ENCODE measurements around the gene SNCA. TPM values are rescaled to one million over a fixed set of nuclear protein-coding genes. Genes with fewer than 3 reads are reported as not detected.
A peak's percentile ranks its signal among the peaks of the same experiment; 100 is the strongest.

The SNCA gene
- total RNA-seq, 1 donor from 2014 or later: 3.1 TPM

DNA sequence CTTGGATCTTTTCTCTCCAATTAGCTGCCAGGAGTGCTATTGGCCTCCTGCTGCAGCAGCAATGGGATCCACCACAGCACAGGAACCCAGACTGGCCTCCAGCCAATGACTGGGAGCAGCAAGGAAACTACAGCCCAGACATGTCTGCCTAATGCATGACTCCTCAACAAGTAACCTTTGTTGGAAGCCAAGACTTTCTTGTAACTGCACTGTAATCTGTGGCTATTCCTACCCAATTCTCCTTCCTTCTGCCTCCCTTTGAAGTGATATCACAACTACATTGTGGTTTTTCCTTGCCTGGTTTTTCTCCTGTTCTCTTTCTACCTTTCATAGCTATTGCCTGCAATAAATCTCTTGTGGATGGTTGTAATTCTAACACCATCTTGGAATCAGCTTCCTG lies 39.8 kb downstream of the SNCA start:
- TF ChIP-seq, protein P1, sequence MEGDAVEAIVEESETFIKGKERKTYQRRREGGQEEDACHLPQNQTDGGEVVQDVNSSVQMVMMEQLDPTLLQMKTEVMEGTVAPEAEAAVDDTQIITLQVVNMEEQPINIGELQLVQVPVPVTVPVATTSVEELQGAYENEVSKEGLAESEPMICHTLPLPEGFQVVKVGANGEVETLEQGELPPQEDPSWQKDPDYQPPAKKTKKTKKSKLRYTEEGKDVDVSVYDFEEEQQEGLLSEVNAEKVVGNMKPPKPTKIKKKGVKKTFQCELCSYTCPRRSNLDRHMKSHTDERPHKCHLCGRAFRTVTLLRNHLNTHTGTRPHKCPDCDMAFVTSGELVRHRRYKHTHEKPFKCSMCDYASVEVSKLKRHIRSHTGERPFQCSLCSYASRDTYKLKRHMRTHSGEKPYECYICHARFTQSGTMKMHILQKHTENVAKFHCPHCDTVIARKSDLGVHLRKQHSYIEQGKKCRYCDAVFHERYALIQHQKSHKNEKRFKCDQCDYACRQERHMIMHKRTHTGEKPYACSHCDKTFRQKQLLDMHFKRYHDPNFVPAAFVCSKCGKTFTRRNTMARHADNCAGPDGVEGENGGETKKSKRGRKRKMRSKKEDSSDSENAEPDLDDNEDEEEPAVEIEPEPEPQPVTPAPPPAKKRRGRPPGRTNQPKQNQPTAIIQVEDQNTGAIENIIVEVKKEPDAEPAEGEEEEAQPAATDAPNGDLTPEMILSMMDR (IDR thresholded peaks at IDR 0.05): no peak
- peaks cover 5% of the 10 kb centered on the region for H3K4me1 Mint-ChIP-seq (ENCODE audit: low read depth)
- no peak for DNase-seq (ENCODE audit: low spot score)
- no peaks in the 10 kb centered on the region for H3K27me3 Mint-ChIP-seq (ENCODE audit: low read depth)
- no peak overlapping the region for H3K27ac Mint-ChIP-seq (ENCODE audit: unreplicated experiment)
- no peaks in the 10 kb centered on the region for H3K9me3 Mint-ChIP-seq (ENCODE audit: low read depth)
- no peaks in the 10 kb centered on the region for H3K36me3 Mint-ChIP-seq (ENCODE audit: low read depth)
- H3K4me3 Mint-ChIP-seq (ENCODE audit: unreplicated experiment): no peak overlapping the region

DNA sequence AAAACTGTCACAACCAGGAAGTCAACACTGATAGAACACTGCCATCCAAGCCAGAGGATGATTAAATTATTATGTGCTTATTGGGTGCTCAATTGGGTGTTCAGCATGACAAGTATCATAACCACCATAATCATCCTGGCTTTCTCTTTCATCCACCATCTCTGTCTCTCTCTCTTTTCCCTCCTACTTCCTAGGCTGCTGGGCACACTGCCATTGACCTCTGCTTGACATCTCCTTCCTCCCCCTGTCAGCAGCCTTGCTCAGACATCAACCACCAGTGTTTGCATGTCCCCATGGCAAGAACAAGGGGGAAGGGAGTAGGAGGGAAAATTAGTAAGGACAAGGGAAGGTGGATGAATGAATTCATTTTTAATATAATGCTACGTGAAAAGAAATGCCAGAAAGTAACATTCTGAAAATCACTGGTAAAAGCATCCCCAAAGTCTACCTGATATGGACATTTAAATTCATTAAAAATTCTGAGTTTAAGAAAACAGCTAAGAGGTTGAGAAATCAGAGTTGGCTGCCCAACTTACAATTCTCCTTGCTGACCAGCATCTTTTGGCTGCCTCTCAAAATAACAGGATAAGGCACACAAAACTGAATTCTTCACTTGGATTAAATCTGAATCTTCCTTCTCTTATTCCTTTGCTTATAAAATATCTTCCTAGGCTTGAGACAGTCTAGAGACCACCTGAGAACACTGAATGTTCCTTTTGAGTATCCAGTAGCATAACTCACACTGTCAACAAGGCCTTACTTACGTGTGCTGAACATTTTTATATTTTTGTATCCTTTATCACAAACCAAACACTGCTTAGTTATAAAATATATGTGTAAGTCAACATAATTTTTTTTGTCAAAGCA lies 48.5 kb downstream of the SNCA start:
- TF ChIP-seq, protein P1 (IDR thresholded peaks at IDR 0.05): no peak
- peak overlapping the region; percentile 17 for H3K27ac Mint-ChIP-seq (ENCODE audit: unreplicated experiment)
- no peaks in the 10 kb centered on the region for H3K9me3 Mint-ChIP-seq (ENCODE audit: low read depth)
- H3K27me3 Mint-ChIP-seq (ENCODE audit: low read depth): no peaks in the 10 kb centered on the region
- DNase-seq (ENCODE audit: low spot score): no peak
- no peaks in the 10 kb centered on the region for H3K36me3 Mint-ChIP-seq (ENCODE audit: low read depth)
- no peak overlapping the region for H3K4me3 Mint-ChIP-seq (ENCODE audit: unreplicated experiment)
- peaks cover 20% of the 10 kb centered on the region for H3K4me1 Mint-ChIP-seq (ENCODE audit: low read depth)

DNA sequence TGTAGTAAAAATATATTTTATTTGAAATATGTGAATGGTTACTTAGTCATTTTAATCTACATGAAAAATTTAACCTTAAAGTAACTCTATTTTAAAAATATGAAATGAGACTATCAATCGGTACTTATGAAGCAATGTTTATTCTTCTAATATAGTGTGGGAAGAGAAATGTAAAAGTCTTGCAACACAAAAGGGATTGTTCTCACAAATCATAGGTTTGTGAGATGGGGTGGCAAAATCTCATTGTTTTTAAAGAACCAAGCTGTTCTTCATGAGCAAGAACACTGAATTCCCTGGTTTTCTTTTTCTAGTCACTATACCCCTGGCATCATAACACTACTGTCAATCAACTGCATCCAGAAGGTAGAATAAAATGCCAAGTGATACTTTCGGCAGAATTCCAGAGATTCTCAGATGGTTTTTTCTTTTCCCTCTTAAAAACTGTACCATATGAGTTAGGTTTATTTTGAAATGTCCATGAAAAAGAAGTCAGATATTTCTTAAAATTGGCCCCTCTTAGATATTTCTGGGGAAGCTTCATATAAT lies 52.2 kb downstream of the SNCA start:
- Mint-ChIP-seq H3K36me3 (ENCODE audit: low read depth) (no peaks in the 10 kb centered on the region), H3K27ac (ENCODE audit: unreplicated experiment) (no peak overlapping the region), H3K4me1 (ENCODE audit: low read depth) (peaks cover 20% of the 10 kb centered on the region), H3K4me3 (ENCODE audit: unreplicated experiment) (no peak overlapping the region), H3K27me3 (ENCODE audit: low read depth) (no peaks in the 10 kb centered on the region), H3K9me3 (ENCODE audit: low read depth) (peaks cover 3% of the 10 kb centered on the region)
- DNase-seq (ENCODE audit: low spot score): no peak
- TF ChIP-seq, protein P1 (IDR thresholded peaks at IDR 0.05): no peak

DNA sequence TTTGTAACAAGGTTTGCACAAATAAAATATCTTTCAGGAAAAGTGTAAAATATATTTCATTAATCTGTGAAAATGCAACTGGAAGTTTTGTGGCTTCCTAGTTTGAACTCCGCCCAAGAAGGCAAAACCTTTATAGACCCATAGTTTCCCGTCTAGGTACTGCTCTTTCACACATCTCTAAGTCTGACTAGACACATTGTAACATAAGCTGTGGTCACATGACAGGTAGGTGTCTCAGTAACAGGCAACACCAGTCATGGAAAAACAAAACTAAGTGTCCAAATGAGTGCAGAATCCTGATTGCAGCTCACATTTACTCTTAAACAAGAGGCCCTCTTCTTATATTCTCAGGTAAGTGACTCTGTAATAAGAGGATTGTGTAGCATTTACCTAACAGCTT lies 55.6 kb downstream of the SNCA start:
- H3K4me3 Mint-ChIP-seq (ENCODE audit: unreplicated experiment): no peak overlapping the region
- TF ChIP-seq, protein P1 (IDR thresholded peaks at IDR 0.05): no peak
- H3K27ac Mint-ChIP-seq (ENCODE audit: unreplicated experiment): no peak overlapping the region
- DNase-seq (ENCODE audit: low spot score): no peak
- no peaks in the 10 kb centered on the region for H3K27me3 Mint-ChIP-seq (ENCODE audit: low read depth)
- H3K9me3 Mint-ChIP-seq (ENCODE audit: low read depth): peaks cover 32% of the 10 kb centered on the region
- peaks cover 9% of the 10 kb centered on the region for H3K36me3 Mint-ChIP-seq (ENCODE audit: low read depth)
- peaks cover 7% of the 10 kb centered on the region for H3K4me1 Mint-ChIP-seq (ENCODE audit: low read depth)

DNA sequence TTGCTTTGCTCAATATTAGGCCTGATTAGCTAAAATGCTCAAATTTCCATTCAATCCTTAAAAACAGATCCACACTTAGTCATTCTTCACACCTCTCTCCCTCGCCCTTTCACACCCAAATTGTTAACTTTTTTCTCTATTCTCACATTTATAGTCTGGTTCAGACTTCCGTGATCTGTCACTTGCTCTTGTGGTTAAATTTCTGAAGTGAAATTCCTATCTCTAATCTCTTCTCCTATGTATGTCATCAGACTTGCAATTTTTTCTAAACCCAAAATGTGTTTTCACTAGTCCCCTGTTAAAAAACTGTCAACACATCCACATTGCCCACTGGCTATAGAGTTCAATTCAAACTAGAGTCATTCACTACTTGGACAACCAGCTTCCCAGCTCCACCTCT lies 63.2 kb downstream of the SNCA start:
- H3K4me3 Mint-ChIP-seq (ENCODE audit: unreplicated experiment): no peak overlapping the region
- no peak overlapping the region for H3K27ac Mint-ChIP-seq (ENCODE audit: unreplicated experiment)
- peaks cover 4% of the 10 kb centered on the region for H3K36me3 Mint-ChIP-seq (ENCODE audit: low read depth)
- DNase-seq (ENCODE audit: low spot score): no peak
- H3K27me3 Mint-ChIP-seq (ENCODE audit: low read depth): no peaks in the 10 kb centered on the region
- H3K9me3 Mint-ChIP-seq (ENCODE audit: low read depth): peaks cover 31% of the 10 kb centered on the region
- no peaks in the 10 kb centered on the region for H3K4me1 Mint-ChIP-seq (ENCODE audit: low read depth)
- TF ChIP-seq, protein P1 (IDR thresholded peaks at IDR 0.05): no peak
